ENCODE data around the gene C10orf95. TPM values are rescaled to one million over a fixed set of nuclear protein-coding genes. Genes with fewer than 3 reads are reported as not detected.

C10orf95 gene
- total RNA-seq, 4 donors from 2014 or later, result not detected

DNA sequence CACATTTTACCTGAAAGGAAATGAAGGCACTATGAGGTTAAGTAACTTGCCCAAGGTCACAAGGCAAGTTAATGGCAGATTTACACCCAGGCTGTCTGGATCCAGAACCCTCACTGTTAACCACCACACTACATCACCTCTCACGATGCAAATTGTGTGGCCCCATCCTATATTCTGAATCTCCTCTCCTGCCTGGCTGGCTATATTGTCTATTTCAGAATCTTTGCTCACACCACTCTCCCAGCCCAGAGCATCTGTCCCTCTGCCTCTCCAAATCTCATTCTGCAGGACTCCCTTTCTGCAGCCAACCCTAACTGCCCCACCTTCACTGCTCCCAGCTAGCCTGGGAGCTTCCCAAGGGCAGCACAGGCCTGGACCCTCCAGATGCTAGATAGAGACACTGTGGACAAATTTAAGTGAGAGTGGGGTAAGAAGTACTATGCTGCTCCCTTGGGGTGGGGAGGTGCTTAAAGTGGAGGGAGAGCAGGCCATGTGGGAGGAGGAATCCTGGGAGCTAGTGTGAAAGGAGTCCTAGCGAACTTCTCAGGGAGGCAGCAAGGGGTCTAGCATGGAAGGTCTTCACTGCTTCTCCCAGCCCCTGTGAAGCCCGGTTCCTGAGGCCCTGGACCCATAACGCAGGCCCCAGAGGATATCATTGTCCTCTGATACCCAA lies 19.8 kb downstream of the C10orf95 start:
- Histone ChIP-seq H3K27me3 (peaks cover 32% of the 10 kb centered on the region), H3K36me3 (no peaks in the 10 kb centered on the region), H3K27ac (peak overlapping the region in 3 of 4 donors; percentile 84 to 88 (median 85)), H3K4me1 (peaks cover 0 to 40% (median 6%) of the 10 kb centered on the region in 3 donors), H3K4me3 (peak overlapping the region; percentile 73 to 94), H3K9me3 (no peaks in the 10 kb centered on the region)
- ATAC-seq, result peak; percentile 9
- no peak for TF ChIP-seq CTCF (IDR thresholded peaks at IDR 0.05)
- no peak for TF ChIP-seq EP300 (IDR thresholded peaks at IDR 0.05)
- TF ChIP-seq POLR2AphosphoS5 (IDR thresholded peaks at IDR 0.05), result no peak
- TF ChIP-seq POLR2A (IDR thresholded peaks at IDR 0.05), result no peak
- 25 to 44% methylated on average over 1 to 2 of the region's 4 CpGs for WGBS, 2 donors (ENCODE audit: low coverage in 1 of 2)

DNA sequence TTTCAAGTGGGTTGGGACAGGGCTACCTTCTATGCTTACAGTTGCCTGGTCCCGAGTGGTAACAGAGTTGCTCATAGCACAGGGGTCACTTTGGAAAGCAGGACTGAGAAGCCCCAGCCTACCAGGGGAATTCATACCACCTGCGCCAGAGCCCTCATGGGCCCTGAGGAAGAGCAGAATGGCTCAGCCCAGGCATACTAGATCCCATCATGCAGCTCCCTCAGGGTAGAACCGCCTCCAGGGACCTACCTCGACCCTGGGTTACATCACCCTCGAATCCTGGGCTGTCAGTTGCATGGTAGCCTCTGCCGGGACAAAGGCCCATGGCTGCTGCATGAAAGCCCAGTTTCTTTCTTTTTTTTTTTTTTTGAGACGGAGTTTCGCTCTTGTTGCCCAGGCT lies 21.9 kb downstream of the C10orf95 start:
- TF ChIP-seq POLR2A (IDR thresholded peaks at IDR 0.05), result no peak
- TF ChIP-seq EP300 (IDR thresholded peaks at IDR 0.05), result no peak
- TF ChIP-seq CTCF (IDR thresholded peaks at IDR 0.05), result no peak
- no peak for TF ChIP-seq POLR2AphosphoS5 (IDR thresholded peaks at IDR 0.05)
- 78 to 90% methylated on average over 2 to 5 of the region's 8 CpGs for WGBS, 2 donors (ENCODE audit: low coverage in 1 of 2)
- no peaks in the 10 kb centered on the region for H3K9me3 ChIP-seq
- H3K4me1 ChIP-seq, result peaks cover 0 to 26% (median 6%) of the 10 kb centered on the region in 3 donors
- H3K27ac ChIP-seq, result no peak overlapping the region
- peaks cover 0 to 6% of the 10 kb centered on the region in 2 donors for H3K36me3 ChIP-seq
- H3K4me3 ChIP-seq, result no peak overlapping the region
- no peak for ATAC-seq
- H3K27me3 ChIP-seq, result peaks cover 11% of the 10 kb centered on the region

GRCh38 chr10:102426803-102427287 lies 24.5 kb downstream of the C10orf95 start:
- no peaks in the 10 kb centered on the region for H3K27me3 ChIP-seq
- WGBS, 2 donors (ENCODE audit: low coverage in 1 of 2), result 69 to 76% methylated on average over 7 of the region's 7 CpGs
- H3K36me3 ChIP-seq, result peaks cover 0 to 24% of the 10 kb centered on the region in 2 donors
- no peak for ATAC-seq
- H3K4me1 ChIP-seq, result peaks cover 0 to 36% (median 19%) of the 10 kb centered on the region in 3 donors
- no peaks in the 10 kb centered on the region for H3K9me3 ChIP-seq
- H3K27ac ChIP-seq, result no peak overlapping the region
- H3K4me3 ChIP-seq, result no peak overlapping the region
- TF ChIP-seq POLR2AphosphoS5 (IDR thresholded peaks at IDR 0.05), result no peak
- no peak for TF ChIP-seq POLR2A (IDR thresholded peaks at IDR 0.05)

DNA sequence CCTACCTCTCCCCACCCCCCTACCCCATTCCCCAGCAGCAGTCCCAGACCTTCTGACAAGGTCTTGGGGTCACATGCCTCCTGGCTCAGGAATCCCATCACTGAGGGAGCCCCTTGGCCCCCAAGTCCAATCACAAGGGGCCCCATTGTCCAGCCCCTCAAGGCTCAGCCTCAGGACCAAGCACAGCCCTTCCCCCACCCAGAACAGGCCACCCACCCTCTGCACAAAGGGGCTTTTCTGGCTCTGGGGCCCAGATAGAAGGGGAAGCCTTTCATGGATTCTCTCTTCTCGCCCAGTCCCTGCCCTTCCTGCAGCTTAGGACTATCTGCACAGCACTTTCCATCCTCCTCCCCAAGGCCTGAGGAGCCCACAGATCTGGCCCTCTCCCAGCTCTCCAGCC lies 25.9 kb downstream of the C10orf95 start:
- Histone ChIP-seq H3K36me3 (peaks cover 0 to 24% of the 10 kb centered on the region in 2 donors), H3K9me3 (no peaks in the 10 kb centered on the region), H3K27me3 (no peaks in the 10 kb centered on the region), H3K27ac (no peak overlapping the region), H3K4me1 (peaks cover 0 to 28% (median 13%) of the 10 kb centered on the region in 3 donors), H3K4me3 (no peak overlapping the region)
- 45 to 57% methylated on average over 1 of the region's 1 CpG for WGBS, 2 donors (ENCODE audit: low coverage in 1 of 2)
- TF ChIP-seq EP300 (IDR thresholded peaks at IDR 0.05) (no peak), POLR2AphosphoS5 (IDR thresholded peaks at IDR 0.05) (no peak), POLR2A (IDR thresholded peaks at IDR 0.05) (no peak), CTCF (IDR thresholded peaks at IDR 0.05) (no peak)
- no peak for ATAC-seq

GRCh38 chr10:102424916-102425315 lies 26.4 kb downstream of the C10orf95 start:
- WGBS, 2 donors (ENCODE audit: low coverage in 1 of 2), result 100% methylated on average over 2 of the region's 6 CpGs; no CpG with 5 or more reads in 1 of the 2 donors
- no peak for TF ChIP-seq CTCF (IDR thresholded peaks at IDR 0.05)
- no peak for TF ChIP-seq POLR2AphosphoS5 (IDR thresholded peaks at IDR 0.05)
- TF ChIP-seq EP300 (IDR thresholded peaks at IDR 0.05), result no peak
- TF ChIP-seq POLR2A (IDR thresholded peaks at IDR 0.05), result no peak
- Histone ChIP-seq H3K4me1 (peaks cover 3 to 29% (median 17%) of the 10 kb centered on the region in 3 donors), H3K36me3 (peaks cover 0 to 24% of the 10 kb centered on the region in 2 donors), H3K27me3 (no peaks in the 10 kb centered on the region), H3K27ac (no peak overlapping the region), H3K4me3 (no peak overlapping the region), H3K9me3 (no peaks in the 10 kb centered on the region)
- no peak for ATAC-seq

Measured in gastroesophageal sphincter (tissue), 4 donors.